ENCODE results near the gene ATG4B.

The ATG4B gene

GRCh38 chr2:241668354-241668753 lies 30.9 kb downstream of the ATG4B start:
- no peak overlapping the region for H3K4me3 ChIP-seq (ENCODE audit: low read depth, low read length)
- no peak for TF ChIP-seq CTCF (IDR thresholded peaks at IDR 0.05; ENCODE audit: insufficient read depth, low read length, missing control alignments)
- POLR2A ChIA-PET: no interaction called here
- CTCF ChIA-PET: interaction anchor here (1.2 to 2.3 kb wide), 2 partner anchors 9 to 11 kb away, joined by 3 to 12 read pairs; no protein-coding TSS in a partner anchor
- no peak for DNase-seq (ENCODE audit: low read depth, low spot score)

GRCh38 chr2:241668839-241669238 lies 31.3 kb downstream of the ATG4B start:
- DNase-seq (ENCODE audit: low read depth, low spot score): no peak
- no peak for TF ChIP-seq CTCF (IDR thresholded peaks at IDR 0.05; ENCODE audit: insufficient read depth, low read length, missing control alignments)
- POLR2A ChIA-PET: no interaction called here
- no peak overlapping the region for H3K4me3 ChIP-seq (ENCODE audit: low read depth, low read length)
- CTCF ChIA-PET: interaction anchor here (0.9 to 2.3 kb wide), 4 partner anchors 9 to 66 kb away, joined by 3 to 12 read pairs (median 4); partner anchors contain the start of gene D2HGDH

GRCh38 chr2:241670333-241671110 lies 33.0 kb downstream of the ATG4B start:
- H3K4me3 ChIP-seq (ENCODE audit: low read depth, low read length): no peak overlapping the region
- no peak for DNase-seq (ENCODE audit: low read depth, low spot score)
- CTCF ChIA-PET: interaction anchor here (0.6 to 2.9 kb wide), 8 partner anchors 9 to 208 kb away, joined by 3 to 12 read pairs (median 4); partner anchors contain the start of gene D2HGDH
- POLR2A ChIA-PET: no interaction called here
- TF ChIP-seq CTCF (IDR thresholded peaks at IDR 0.05; ENCODE audit: insufficient read depth, low read length, missing control alignments): no peak

GRCh38 chr2:241671457-241672240 lies 34.2 kb downstream of the ATG4B start:
- POLR2A ChIA-PET: no interaction called here
- DNase-seq (ENCODE audit: low read depth, low spot score): no peak
- no peak for TF ChIP-seq CTCF (IDR thresholded peaks at IDR 0.05; ENCODE audit: insufficient read depth, low read length, missing control alignments)
- CTCF ChIA-PET: interaction anchor here (1.1 to 2.9 kb wide), 4 partner anchors 10 to 207 kb away, joined by 4 to 11 read pairs (median 6); no protein-coding TSS in a partner anchor
- no peak overlapping the region for H3K4me3 ChIP-seq (ENCODE audit: low read depth, low read length)

GRCh38 chr2:241672243-241673188 lies 35.0 kb downstream of the ATG4B start:
- ChIA-PET CTCF (interaction anchor here (1.4 to 2.9 kb wide), 2 partner anchors 8 to 13 kb away, joined by 4 to 11 read pairs; no protein-coding TSS in a partner anchor), POLR2A (no interaction called here)
- no peak overlapping the region for H3K4me3 ChIP-seq (ENCODE audit: low read depth, low read length)
- DNase-seq (ENCODE audit: low read depth, low spot score): no peak
- no peak for TF ChIP-seq CTCF (IDR thresholded peaks at IDR 0.05; ENCODE audit: insufficient read depth, low read length, missing control alignments)
